ENCODE data around the gene CHST3.

The CHST3 gene

GRCh38 chr10:72009425-72010081 is 45.4 kb downstream of the CHST3 start:
- TF ChIP-seq TSHZ2 (CRISPR knock-in tag; IDR thresholded peaks at IDR 0.05) = peak; percentile 53; the same call in 1 of the 2 replicates
- no peak for TF ChIP-seq CSRNP3 (CRISPR knock-in tag; IDR thresholded peaks at IDR 0.05)
- TF ChIP-seq ESRRG (CRISPR knock-in tag; IDR thresholded peaks at IDR 0.05) = no peak
- TF ChIP-seq ISL1 (CRISPR knock-in tag; IDR thresholded peaks at IDR 0.05) = no peak
- no peak for TF ChIP-seq ZNF565 (CRISPR knock-in tag; conservative IDR thresholded peaks at IDR 0.05; ENCODE audit: low read depth)
- peak; percentile 87; the same call in 1 of the 2 replicates for TF ChIP-seq PATZ1 (CRISPR knock-in tag; IDR thresholded peaks at IDR 0.05; ENCODE audit: borderline replicate concordance)
- TF ChIP-seq ZFP30 (CRISPR knock-in tag; IDR thresholded peaks at IDR 0.05) = no peak
- no peak for TF ChIP-seq POU6F1 (CRISPR knock-in tag; IDR thresholded peaks at IDR 0.05; ENCODE audit: borderline replicate concordance, low read depth)
- no peak for TF ChIP-seq ARNTL (CRISPR knock-in tag; IDR thresholded peaks at IDR 0.05; ENCODE audit: borderline replicate concordance, low read depth)
- no peak for TF ChIP-seq ZNF8 (CRISPR knock-in tag; IDR thresholded peaks at IDR 0.05)
- TF ChIP-seq SNAI2 (CRISPR knock-in tag; IDR thresholded peaks at IDR 0.05) = no peak; the same call in 1 of the 2 replicates
- no peak for TF ChIP-seq CREB5 (CRISPR knock-in tag; IDR thresholded peaks at IDR 0.05; ENCODE audit: low read depth)
- no peak for TF ChIP-seq OSR1 (CRISPR knock-in tag; IDR thresholded peaks at IDR 0.05)
- TF ChIP-seq TOX (CRISPR knock-in tag; IDR thresholded peaks at IDR 0.05; ENCODE audit: borderline replicate concordance) = no peak
- peak; percentile 33; the same call in 1 of the 2 replicates for TF ChIP-seq TCF4 (CRISPR knock-in tag; IDR thresholded peaks at IDR 0.05; ENCODE audit: borderline replicate concordance)
- TF ChIP-seq CSDC2 (CRISPR knock-in tag; IDR thresholded peaks at IDR 0.05) = 0 out of 2 replicates have a peak, but pooled peaks have one; percentile 38
- TF ChIP-seq ZFP3 (CRISPR knock-in tag; IDR thresholded peaks at IDR 0.05) = peak; percentile 70; the same call in 1 of the 2 replicates
- no peak for TF ChIP-seq ZC3H10 (CRISPR knock-in tag; IDR thresholded peaks at IDR 0.05)
- TF ChIP-seq BACH2 (CRISPR knock-in tag; IDR thresholded peaks at IDR 0.05; ENCODE audit: borderline replicate concordance) = no peak
- TF ChIP-seq RARB (CRISPR knock-in tag; IDR thresholded peaks at IDR 0.05) = no peak
- no peak for TF ChIP-seq PPARA (CRISPR knock-in tag; IDR thresholded peaks at IDR 0.05; ENCODE audit: borderline replicate concordance)

GRCh38 chr10:72010234-72010973 is 46.2 kb downstream of the CHST3 start:
- no peak for ATAC-seq
- TF ChIP-seq SNAI2 (CRISPR knock-in tag; IDR thresholded peaks at IDR 0.05) (no peak), PPARA (CRISPR knock-in tag; IDR thresholded peaks at IDR 0.05; ENCODE audit: borderline replicate concordance) (no peak), RARB (CRISPR knock-in tag; IDR thresholded peaks at IDR 0.05) (no peak), GLIS3 (CRISPR knock-in tag; IDR thresholded peaks at IDR 0.05) (no peak), ZNF565 (CRISPR knock-in tag; conservative IDR thresholded peaks at IDR 0.05; ENCODE audit: low read depth) (no peak), POU6F1 (CRISPR knock-in tag; IDR thresholded peaks at IDR 0.05; ENCODE audit: borderline replicate concordance, low read depth) (no peak), ZC3H10 (CRISPR knock-in tag; IDR thresholded peaks at IDR 0.05) (no peak), TCF4 (CRISPR knock-in tag; IDR thresholded peaks at IDR 0.05; ENCODE audit: borderline replicate concordance) (no peak), ZNF70 (CRISPR knock-in tag; IDR thresholded peaks at IDR 0.05) (no peak), ARNTL (CRISPR knock-in tag; IDR thresholded peaks at IDR 0.05; ENCODE audit: borderline replicate concordance, low read depth) (no peak), CSRNP3 (CRISPR knock-in tag; IDR thresholded peaks at IDR 0.05) (no peak), ZFP30 (CRISPR knock-in tag; IDR thresholded peaks at IDR 0.05) (no peak), ZFP3 (CRISPR knock-in tag; IDR thresholded peaks at IDR 0.05) (no peak), TOX (CRISPR knock-in tag; IDR thresholded peaks at IDR 0.05; ENCODE audit: borderline replicate concordance) (no peak), ZNF8 (CRISPR knock-in tag; IDR thresholded peaks at IDR 0.05) (no peak)

More at GRCh38 chr10:72009425-72010081, 45.4 kb downstream of the CHST3 start:
- peak; percentile 85 for ATAC-seq

All from SK-N-SH treated with all-trans-retinoic acid at 6 μM for 48 hours (cell line).